GM23338 (cell line): Measurements from ENCODE around the gene GAREM1. TPM values are rescaled to one million over a fixed set of nuclear protein-coding genes. Genes with fewer than 3 reads are reported as not detected.

ENCODE experiments used
- ATAC-seq: fragments of 200-7000 bp; cut with Tn5 transposase; 3 replicates; pipeline ENCODE4 v1.9.1; 2020
- DNase-seq: peaks from one replicate; pipeline ENCODE4 v3.0.0-alpha.2; 2015; ENCODE audit warnings: low spot score
- H2AFZ ChIP-seq: fragments of 200-600 bp; sonication (generic); 2 replicates; pipeline ENCODE4 v1.8.0; 2016; ENCODE audit warnings: antibody characterized with exemption, mild to moderate bottlenecking, moderate library complexity
- H3F3A ChIP-seq: fragments of 200-600 bp; sonication (generic); replicated peaks from 2 replicates; pipeline ENCODE4 v1.8.0; 2017; ENCODE audit warnings: antibody characterized with exemption, mixed run types, low read depth
- H3K27ac ChIP-seq: fragments of 200-600 bp; sonication (generic); 2 replicates; pipeline ENCODE4 v1.6.1; 2016; ENCODE audit warnings: low read depth
- H3K27me3 ChIP-seq: fragments of 200-600 bp; sonication (generic); 2 replicates; pipeline ENCODE4 v1.8.0; 2016; ENCODE audit warnings: mild to moderate bottlenecking, mixed run types, moderate library complexity; ENCODE audit not compliant: insufficient read depth
- H3K36me3 ChIP-seq: fragments of 200-600 bp; sonication (generic); 2 replicates; pipeline ENCODE4 v1.8.0; 2016; ENCODE audit warnings: mild to moderate bottlenecking; ENCODE audit not compliant: insufficient read depth
- H3K4me1 ChIP-seq: fragments of 200-600 bp; sonication (generic); 2 replicates; pipeline ENCODE4 v1.8.0; 2016; ENCODE audit warnings: mild to moderate bottlenecking, moderate library complexity; ENCODE audit not compliant: insufficient read depth
- H3K4me2 ChIP-seq: fragments of 200-600 bp; sonication (generic); 2 replicates; pipeline ENCODE4 v1.7.1; 2017; ENCODE audit warnings: mixed run types
- H3K4me3 ChIP-seq: fragments of 200-600 bp; sonication (generic); 2 replicates; pipeline ENCODE4 v1.6.1; 2016; ENCODE audit warnings: mixed run types
- H3K79me2 ChIP-seq: fragments of 200-600 bp; sonication (generic); replicated peaks from 2 replicates; pipeline ENCODE4 v1.8.0; 2017; ENCODE audit warnings: mild to moderate bottlenecking; ENCODE audit not compliant: insufficient read depth
- H3K9me2 ChIP-seq: fragments of 200-600 bp; sonication (generic); 2 replicates; pipeline ENCODE4 v1.8.0; 2017; ENCODE audit not compliant: insufficient read depth
- H4K20me1 ChIP-seq: fragments of 200-600 bp; sonication (generic); replicated peaks from 2 replicates; pipeline ENCODE4 v1.8.0; 2017; ENCODE audit warnings: mild to moderate bottlenecking; ENCODE audit not compliant: insufficient read depth
- H3K27ac Mint-ChIP-seq: 2 replicates; pipeline ENCODE4 v1.8.0; 2020; ENCODE audit warnings: inconsistent platforms, mild to moderate bottlenecking, moderate library complexity, mixed read lengths
- H3K27me3 Mint-ChIP-seq: 3 replicates; pipeline ENCODE4 v1.8.0; 2022; ENCODE audit warnings: low read depth, mild to moderate bottlenecking, moderate library complexity, mixed read lengths, inconsistent platforms; ENCODE audit not compliant: insufficient read depth, poor library complexity
- H3K36me3 Mint-ChIP-seq: 3 replicates; pipeline ENCODE4 v1.8.0; 2021; ENCODE audit warnings: low read depth, mild to moderate bottlenecking, inconsistent platforms, moderate library complexity, mixed read lengths
- H3K4me1 Mint-ChIP-seq: 3 replicates; pipeline ENCODE4 v1.8.0; 2020; ENCODE audit warnings: mild to moderate bottlenecking, inconsistent platforms, mixed read lengths
- H3K4me3 Mint-ChIP-seq: 3 replicates; pipeline ENCODE4 v1.8.0; 2021; ENCODE audit warnings: moderate library complexity, mild to moderate bottlenecking, inconsistent platforms, mixed read lengths
- H3K9me3 Mint-ChIP-seq: 3 replicates; pipeline ENCODE4 v1.8.0; 2020; ENCODE audit warnings: moderate library complexity, mild to moderate bottlenecking, inconsistent platforms, mixed read lengths
- CREB1 ChIP-seq: fragments of 250-450 bp; sonication (Bioruptor Pico); IDR thresholded peaks from 2 replicates; pipeline ENCODE4 v1.5.0; 2020; ENCODE audit warnings: low read depth, mild to moderate bottlenecking, moderate library complexity
- EZH2phosphoT487 ChIP-seq: fragments of 200-600 bp; sonication (generic); IDR thresholded peaks from one replicate; pipeline ENCODE4 v1.8.1; 2018; ENCODE audit warnings: antibody characterized with exemption; ENCODE audit not compliant: unreplicated experiment
- JUNB ChIP-seq: IDR thresholded peaks from one replicate; pipeline ENCODE4 v1.6.1; 2016; ENCODE audit warnings: antibody characterized with exemption; ENCODE audit not compliant: unreplicated experiment
- NANOG ChIP-seq: IDR thresholded peaks from 2 replicates; pipeline ENCODE4 v1.6.1; 2016; ENCODE audit warnings: antibody characterized with exemption, borderline replicate concordance
- POLR2AphosphoS5 ChIP-seq: IDR thresholded peaks from 2 replicates; pipeline ENCODE4 v1.6.1; 2016; ENCODE audit warnings: antibody characterized with exemption, low read depth
- ZNF114 ChIP-seq: fragments of 250-450 bp; sonication (Bioruptor Pico); IDR thresholded peaks from 2 replicates; pipeline ENCODE4 v1.5.0; 2020; ENCODE audit warnings: mild to moderate bottlenecking, moderate library complexity
- polyA plus RNA-seq: library from polyadenylated mRNA; unstranded; fragments of >200 nt; fragmentation: Nextera tagmentation; extraction: Ambion mirVana; gene quantifications from 2 replicates; pipeline ENCODE4 v1.2.1, GENCODE V29; 2016
- total RNA-seq: library from RNA; depleted of rRNA; stranded (reverse); fragments of >200 nt; shearing (Covaris generic); gene quantifications from 2 replicates; pipeline ENCODE4 v1.2.3, GENCODE V29; 2014
- TF ChIP-seq, protein P1 (sequence below): IDR thresholded peaks from one replicate; pipeline ENCODE4 v1.6.1; 2018; ENCODE audit warnings: antibody characterized with exemption; ENCODE audit not compliant: unreplicated experiment
- TF ChIP-seq, protein P2 (sequence below): fragments of 250-450 bp; sonication (Bioruptor Pico); IDR thresholded peaks from 2 replicates; pipeline ENCODE4 v1.5.0; 2020; ENCODE audit warnings: mild to moderate bottlenecking, moderate library complexity

Gene GAREM1
- total and polyA plus RNA-seq, 2 experiments from 2014 or later, result 2.7 to 6.0 TPM

DNA sequence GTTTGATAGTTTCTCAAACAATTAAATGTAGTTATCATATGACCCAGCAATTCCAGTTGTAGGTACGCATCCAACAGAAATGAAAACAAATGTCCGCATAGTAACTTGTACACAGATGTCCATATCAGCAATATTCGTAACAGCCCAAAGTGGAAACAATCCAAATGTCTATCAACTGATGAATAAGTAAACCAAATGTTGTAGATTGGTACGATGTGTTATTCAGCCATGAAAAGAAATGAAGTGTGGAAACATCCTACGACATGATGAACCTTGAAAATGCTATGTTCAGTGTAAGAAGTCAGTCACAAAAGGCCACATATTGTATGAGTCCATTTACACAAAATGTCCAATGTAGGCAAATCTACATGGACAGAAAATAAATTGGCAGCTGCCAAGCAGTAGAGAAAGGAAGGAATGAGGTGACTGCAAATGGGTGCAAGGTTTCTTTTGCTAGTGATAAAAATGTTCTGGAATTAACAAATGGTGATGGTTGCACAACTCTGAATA, 26.9 kb downstream of the GAREM1 start:
- Histone ChIP-seq H3K4me3 (no peak overlapping the region), H3F3A (no peaks in the 10 kb centered on the region), H3K4me2 (no peak overlapping the region), H3K4me1 (no peaks in the 10 kb centered on the region), H2AFZ (no peak overlapping the region), H4K20me1 (peaks cover 9% of the 10 kb centered on the region; the same call in 1 of the 2 replicates), H3K36me3 (no peaks in the 10 kb centered on the region), H3K9me2 (no peaks in the 10 kb centered on the region), H3K27ac (no peak overlapping the region), H3K27me3 (no peaks in the 10 kb centered on the region), H3K79me2 (peaks cover 24% of the 10 kb centered on the region; the same call in 1 of the 2 replicates)
- ATAC-seq, result no peak
- Mint-ChIP-seq H3K9me3 (no peaks in the 10 kb centered on the region), H3K36me3 (no peaks in the 10 kb centered on the region), H3K27me3 (no peaks in the 10 kb centered on the region), H3K27ac (no peak overlapping the region), H3K4me3 (no peak overlapping the region), H3K4me1 (peaks cover 2% of the 10 kb centered on the region; the same call in 2 of the 3 replicates)
- TF ChIP-seq, protein P1, sequence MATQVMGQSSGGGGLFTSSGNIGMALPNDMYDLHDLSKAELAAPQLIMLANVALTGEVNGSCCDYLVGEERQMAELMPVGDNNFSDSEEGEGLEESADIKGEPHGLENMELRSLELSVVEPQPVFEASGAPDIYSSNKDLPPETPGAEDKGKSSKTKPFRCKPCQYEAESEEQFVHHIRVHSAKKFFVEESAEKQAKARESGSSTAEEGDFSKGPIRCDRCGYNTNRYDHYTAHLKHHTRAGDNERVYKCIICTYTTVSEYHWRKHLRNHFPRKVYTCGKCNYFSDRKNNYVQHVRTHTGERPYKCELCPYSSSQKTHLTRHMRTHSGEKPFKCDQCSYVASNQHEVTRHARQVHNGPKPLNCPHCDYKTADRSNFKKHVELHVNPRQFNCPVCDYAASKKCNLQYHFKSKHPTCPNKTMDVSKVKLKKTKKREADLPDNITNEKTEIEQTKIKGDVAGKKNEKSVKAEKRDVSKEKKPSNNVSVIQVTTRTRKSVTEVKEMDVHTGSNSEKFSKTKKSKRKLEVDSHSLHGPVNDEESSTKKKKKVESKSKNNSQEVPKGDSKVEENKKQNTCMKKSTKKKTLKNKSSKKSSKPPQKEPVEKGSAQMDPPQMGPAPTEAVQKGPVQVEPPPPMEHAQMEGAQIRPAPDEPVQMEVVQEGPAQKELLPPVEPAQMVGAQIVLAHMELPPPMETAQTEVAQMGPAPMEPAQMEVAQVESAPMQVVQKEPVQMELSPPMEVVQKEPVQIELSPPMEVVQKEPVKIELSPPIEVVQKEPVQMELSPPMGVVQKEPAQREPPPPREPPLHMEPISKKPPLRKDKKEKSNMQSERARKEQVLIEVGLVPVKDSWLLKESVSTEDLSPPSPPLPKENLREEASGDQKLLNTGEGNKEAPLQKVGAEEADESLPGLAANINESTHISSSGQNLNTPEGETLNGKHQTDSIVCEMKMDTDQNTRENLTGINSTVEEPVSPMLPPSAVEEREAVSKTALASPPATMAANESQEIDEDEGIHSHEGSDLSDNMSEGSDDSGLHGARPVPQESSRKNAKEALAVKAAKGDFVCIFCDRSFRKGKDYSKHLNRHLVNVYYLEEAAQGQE, result no peak
- TF ChIP-seq CREB1 (CRISPR knock-in tag) (no peak), ZNF114 (CRISPR knock-in tag) (no peak), JUNB (no peak), NANOG (no peak), EZH2phosphoT487 (no peak), POLR2AphosphoS5 (no peak)
- TF ChIP-seq, protein P2, sequence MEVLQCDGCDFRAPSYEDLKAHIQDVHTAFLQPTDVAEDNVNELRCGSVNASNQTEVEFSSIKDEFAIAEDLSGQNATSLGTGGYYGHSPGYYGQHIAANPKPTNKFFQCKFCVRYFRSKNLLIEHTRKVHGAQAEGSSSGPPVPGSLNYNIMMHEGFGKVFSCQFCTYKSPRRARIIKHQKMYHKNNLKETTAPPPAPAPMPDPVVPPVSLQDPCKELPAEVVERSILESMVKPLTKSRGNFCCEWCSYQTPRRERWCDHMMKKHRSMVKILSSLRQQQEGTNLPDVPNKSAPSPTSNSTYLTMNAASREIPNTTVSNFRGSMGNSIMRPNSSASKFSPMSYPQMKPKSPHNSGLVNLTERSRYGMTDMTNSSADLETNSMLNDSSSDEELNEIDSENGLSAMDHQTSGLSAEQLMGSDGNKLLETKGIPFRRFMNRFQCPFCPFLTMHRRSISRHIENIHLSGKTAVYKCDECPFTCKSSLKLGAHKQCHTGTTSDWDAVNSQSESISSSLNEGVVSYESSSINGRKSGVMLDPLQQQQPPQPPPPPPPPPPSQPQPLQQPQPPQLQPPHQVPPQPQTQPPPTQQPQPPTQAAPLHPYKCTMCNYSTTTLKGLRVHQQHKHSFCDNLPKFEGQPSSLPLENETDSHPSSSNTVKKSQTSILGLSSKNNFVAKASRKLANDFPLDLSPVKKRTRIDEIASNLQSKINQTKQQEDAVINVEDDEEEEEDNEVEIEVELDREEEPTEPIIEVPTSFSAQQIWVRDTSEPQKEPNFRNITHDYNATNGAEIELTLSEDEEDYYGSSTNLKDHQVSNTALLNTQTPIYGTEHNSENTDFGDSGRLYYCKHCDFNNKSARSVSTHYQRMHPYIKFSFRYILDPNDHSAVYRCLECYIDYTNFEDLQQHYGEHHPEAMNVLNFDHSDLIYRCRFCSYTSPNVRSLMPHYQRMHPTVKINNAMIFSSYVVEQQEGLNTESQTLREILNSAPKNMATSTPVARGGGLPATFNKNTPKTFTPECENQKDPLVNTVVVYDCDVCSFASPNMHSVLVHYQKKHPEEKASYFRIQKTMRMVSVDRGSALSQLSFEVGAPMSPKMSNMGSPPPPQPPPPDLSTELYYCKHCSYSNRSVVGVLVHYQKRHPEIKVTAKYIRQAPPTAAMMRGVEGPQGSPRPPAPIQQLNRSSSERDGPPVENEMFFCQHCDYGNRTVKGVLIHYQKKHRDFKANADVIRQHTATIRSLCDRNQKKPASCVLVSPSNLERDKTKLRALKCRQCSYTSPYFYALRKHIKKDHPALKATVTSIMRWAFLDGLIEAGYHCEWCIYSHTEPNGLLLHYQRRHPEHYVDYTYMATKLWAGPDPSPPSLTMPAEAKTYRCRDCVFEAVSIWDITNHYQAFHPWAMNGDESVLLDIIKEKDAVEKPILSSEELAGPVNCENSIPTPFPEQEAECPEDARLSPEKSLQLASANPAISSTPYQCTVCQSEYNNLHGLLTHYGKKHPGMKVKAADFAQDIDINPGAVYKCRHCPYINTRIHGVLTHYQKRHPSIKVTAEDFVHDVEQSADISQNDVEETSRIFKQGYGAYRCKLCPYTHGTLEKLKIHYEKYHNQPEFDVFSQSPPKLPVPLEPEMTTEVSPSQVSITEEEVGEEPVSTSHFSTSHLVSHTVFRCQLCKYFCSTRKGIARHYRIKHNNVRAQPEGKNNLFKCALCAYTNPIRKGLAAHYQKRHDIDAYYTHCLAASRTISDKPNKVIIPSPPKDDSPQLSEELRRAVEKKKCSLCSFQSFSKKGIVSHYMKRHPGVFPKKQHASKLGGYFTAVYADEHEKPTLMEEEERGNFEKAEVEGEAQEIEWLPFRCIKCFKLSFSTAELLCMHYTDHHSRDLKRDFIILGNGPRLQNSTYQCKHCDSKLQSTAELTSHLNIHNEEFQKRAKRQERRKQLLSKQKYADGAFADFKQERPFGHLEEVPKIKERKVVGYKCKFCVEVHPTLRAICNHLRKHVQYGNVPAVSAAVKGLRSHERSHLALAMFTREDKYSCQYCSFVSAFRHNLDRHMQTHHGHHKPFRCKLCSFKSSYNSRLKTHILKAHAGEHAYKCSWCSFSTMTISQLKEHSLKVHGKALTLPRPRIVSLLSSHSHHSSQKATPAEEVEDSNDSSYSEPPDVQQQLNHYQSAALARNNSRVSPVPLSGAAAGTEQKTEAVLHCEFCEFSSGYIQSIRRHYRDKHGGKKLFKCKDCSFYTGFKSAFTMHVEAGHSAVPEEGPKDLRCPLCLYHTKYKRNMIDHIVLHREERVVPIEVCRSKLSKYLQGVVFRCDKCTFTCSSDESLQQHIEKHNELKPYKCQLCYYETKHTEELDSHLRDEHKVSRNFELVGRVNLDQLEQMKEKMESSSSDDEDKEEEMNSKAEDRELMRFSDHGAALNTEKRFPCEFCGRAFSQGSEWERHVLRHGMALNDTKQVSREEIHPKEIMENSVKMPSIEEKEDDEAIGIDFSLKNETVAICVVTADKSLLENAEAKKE (CRISPR knock-in tag), result no peak
- no peak for DNase-seq
